Measurements from ENCODE around the gene TRMU.
"Not testable (repeated sequence)": the region's sequence is repeated elsewhere in the genome, so short reads cannot be mapped to it uniquely, and the experiment has no call there.

TRMU gene

GRCh38 chr22:46390652-46391301, 55.3 kb downstream of the TRMU start:
- peak; percentile 58 for TF ChIP-seq CTCF (IDR thresholded peaks at IDR 0.05; ENCODE audit: control insufficient read depth, insufficient read depth, low read depth, low read length, missing control alignments)
- peak overlapping the region; percentile 3; the same call in 1 of the 2 replicates for H3K4me3 ChIP-seq (ENCODE audit: control insufficient read depth, low read depth, low read length)
- peak; percentile 34 for DNase-seq (ENCODE audit: low read depth)

- no peak for TF ChIP-seq CTCF (IDR thresholded peaks at IDR 0.05; ENCODE audit: control insufficient read depth, insufficient read depth, low read depth, low read length, missing control alignments)
- DNase-seq (ENCODE audit: low read depth) = no peak
- H3K4me3 ChIP-seq (ENCODE audit: control insufficient read depth, low read depth, low read length) = no peak overlapping the region
These were observed 56.1 kb downstream of the TRMU start for GRCh38 chr22:46391486-46392136.

- DNase-seq (ENCODE audit: low read depth) = no peak
- TF ChIP-seq CTCF (IDR thresholded peaks at IDR 0.05; ENCODE audit: control insufficient read depth, insufficient read depth, low read depth, low read length, missing control alignments) = no peak
- no peak overlapping the region for H3K4me3 ChIP-seq (ENCODE audit: control insufficient read depth, low read depth, low read length)
These were observed 56.8 kb downstream of the TRMU start for GRCh38 chr22:46392137-46392844.

GRCh38 chr22:46393873-46394272, 58.4 kb downstream of the TRMU start:
- TF ChIP-seq CTCF (IDR thresholded peaks at IDR 0.05; ENCODE audit: control insufficient read depth, insufficient read depth, low read depth, low read length, missing control alignments) = no peak
- DNase-seq (ENCODE audit: low read depth) = no peak
- H3K4me3 ChIP-seq (ENCODE audit: control insufficient read depth, low read depth, low read length) = no peak overlapping the region

GRCh38 chr22:46394622-46395021, 59.1 kb downstream of the TRMU start:
- TF ChIP-seq CTCF (IDR thresholded peaks at IDR 0.05; ENCODE audit: control insufficient read depth, insufficient read depth, low read depth, low read length, missing control alignments) = no peak
- no peak for DNase-seq (ENCODE audit: low read depth)

GRCh38 chr22:46395145-46395544, 59.6 kb downstream of the TRMU start:
- TF ChIP-seq CTCF (IDR thresholded peaks at IDR 0.05; ENCODE audit: control insufficient read depth, insufficient read depth, low read depth, low read length, missing control alignments) = no peak
- no peak for DNase-seq (ENCODE audit: low read depth)
- H3K4me3 ChIP-seq (ENCODE audit: control insufficient read depth, low read depth, low read length) = no peak overlapping the region

More at GRCh38 chr22:46394622-46395021, 59.1 kb downstream of the TRMU start:
- H3K4me3 ChIP-seq (ENCODE audit: control insufficient read depth, low read depth, low read length) = no peak overlapping the region

GRCh38 chr22:46397049-46397448, 61.5 kb downstream of the TRMU start:
- H3K4me3 ChIP-seq (ENCODE audit: control insufficient read depth, low read depth, low read length); DNase-seq (ENCODE audit: low read depth): not testable (repeated sequence)
